Stimulated activated CD8-positive, alpha-beta memory T cell treated with anti-CD3 and anti-CD28 coated beads, Interleukin-15, amount 100 ng/mL, for 24 hours (primary cell): Measurements from ENCODE around the gene CRAT.
"Not testable (repeated sequence)": the region's sequence is repeated elsewhere in the genome, so short reads cannot be mapped to it uniquely, and the experiment has no call there.

Experiments used
- DNase-seq: peaks from one replicate; pipeline ENCODE4 v3.0.0-alpha.2; 2020; ENCODE audit warnings: low read depth

Gene CRAT

DNA sequence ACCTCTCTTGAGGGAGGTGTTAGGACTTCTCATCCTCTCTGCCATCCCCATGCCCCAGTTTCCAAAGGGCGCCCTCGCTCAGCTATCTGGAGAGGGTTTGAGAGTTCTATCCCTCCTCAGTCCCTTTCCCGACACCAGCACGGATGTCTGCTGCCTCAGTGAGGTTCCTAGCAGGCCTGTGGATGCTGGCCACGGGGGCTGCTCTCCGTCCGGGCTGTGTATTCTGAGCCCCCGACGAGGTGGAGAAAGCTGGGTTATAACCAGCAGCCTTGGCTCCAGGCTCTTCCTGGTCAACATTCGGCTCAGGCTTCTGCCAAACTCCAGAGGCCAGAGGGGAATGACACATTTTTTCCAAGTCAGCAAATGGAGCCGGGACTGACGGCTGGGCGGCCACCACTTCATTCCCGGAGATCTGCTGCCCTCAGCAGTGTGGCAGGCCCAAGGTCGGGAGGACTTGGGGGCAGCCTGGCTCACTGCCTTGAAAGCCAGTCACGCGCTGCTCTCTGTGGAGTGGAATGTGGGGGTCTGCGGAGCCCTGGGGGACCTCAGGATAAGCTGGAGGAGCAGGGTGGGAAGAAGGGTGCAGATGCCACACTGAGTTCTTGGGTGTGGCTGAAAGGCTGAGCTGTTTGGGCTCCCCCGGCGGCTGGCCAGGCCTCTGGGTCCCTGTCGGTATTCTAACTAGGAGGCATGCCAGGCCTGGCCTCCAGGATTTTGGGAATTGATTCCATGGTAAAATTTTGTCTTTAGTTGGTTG is 28.1 kb upstream of the CRAT start:
- no peak for DNase-seq

DNA sequence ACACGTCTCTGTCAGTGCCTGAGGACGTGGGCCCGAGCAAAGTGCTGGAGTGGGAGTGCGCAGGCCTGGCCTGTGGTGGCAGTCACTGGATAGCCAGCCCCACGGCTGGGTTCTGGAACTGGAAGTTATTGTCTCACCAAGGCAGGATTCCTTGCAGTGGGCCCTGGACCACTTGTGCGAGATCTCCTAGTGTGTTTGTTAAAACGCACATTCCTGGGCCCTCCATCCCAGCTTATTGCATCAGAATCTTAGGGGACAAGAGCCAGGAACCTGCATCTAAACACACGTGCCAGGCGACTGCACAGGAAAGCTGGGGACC is 27.5 kb upstream of the CRAT start:
- no peak for DNase-seq

DNA sequence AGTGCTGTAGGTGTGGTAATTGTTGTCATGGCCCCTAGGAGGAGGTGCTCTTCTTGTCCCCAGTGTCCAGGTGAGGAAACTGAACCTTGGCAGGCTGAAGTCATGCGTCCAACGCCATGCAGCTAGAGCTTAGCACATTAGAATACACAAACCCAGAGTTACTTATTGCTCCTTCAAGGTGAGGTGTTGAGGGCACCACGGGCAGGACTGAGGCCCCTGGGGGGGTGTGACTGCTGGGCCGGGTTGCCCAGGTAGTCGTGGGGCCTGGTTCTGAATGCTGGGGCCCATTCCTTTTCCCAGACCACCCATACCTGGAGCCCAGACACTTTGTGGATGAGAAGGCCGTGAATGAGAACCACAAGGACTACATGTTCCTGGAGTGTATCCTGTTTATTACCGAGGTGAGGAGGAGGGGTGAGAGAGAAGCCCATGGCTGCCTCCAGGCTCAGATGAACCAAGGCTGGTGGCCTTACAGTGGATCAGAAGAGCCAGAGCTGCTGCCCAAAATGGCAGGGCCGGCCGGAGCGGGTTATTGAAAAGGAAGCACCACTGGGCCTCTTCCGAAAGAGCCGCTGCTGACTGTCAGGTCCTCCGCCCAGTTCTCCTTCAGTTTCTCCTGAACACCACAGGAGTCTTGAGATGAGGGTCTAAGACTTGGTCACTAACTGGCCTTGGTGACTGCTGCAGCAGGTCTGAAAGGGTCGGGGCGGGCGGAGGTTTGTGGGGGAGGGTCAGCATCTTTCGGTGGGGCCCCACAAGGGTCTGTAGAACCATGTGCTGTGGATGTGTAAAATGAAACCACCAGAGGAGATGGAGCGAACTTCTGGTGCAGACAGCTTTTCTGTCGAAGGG is 26.9 kb upstream of the CRAT start:
- no peak for DNase-seq

DNA sequence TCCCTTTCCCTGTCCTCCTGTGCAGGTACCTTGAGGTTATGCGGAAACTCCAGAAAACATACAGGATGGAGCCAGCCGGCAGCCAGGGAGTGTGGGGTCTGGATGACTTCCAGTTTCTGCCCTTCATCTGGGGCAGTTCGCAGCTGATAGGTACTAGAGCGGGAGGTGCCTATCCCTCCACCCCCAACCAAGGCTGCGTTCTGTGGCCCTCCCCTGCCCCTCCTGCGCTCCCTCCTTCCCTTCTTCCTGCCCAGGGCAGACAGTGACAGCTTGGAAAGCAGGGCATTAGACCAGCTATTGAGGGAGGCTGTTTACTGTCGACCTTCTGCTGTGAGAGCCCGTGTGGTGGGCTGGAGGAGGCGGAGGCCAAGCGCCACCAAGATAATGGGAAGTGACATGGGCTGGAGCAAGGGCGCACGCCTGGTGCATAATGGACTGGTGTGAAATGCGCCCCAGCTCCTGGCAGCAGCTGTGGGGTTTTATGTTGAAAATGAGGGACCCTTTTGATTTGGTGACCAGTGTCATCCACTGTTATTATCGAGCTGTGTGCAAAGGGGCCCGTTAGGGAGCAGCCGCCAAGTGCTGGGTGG is 25.9 kb upstream of the CRAT start:
- no peak for DNase-seq

DNA sequence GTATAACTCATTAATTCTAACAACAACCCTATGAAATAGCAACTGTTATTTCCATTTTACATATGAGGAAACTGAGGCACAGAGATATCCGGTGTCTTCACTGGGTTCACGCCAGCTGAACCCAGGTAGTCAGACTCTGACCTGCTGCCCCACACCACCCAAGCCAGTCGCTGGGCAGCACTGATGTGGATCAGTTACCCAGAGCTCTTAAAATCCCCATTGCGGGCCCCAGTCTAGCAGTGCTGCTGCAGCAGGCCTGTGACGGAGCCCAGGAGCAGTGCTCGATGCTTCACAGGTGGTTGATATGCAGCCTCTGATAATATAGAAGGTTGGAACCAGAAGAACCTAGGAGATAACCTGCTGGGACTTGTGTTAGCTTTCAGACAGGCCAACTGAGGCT is 24.9 kb upstream of the CRAT start:
- no peak for DNase-seq

DNA sequence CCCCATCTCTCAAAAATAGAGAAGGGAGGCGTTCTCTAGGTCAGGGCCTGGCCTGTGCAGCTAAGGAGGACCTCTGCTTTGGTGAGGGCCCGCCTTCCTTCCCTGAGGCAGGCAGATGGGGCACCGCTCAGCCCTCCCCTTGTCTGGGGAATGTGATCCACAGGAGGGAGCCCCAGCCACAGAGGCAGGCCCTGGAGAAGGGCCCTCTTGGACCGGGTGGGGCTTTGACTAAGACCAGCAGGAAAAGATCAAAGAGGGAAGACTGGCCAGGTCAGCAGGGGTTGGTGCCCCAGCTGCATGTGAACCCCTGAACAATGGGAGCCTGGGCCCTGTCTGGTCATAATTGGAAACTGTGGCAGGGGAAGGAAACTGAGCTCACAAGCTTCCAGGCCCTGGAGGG is 22.5 kb upstream of the CRAT start:
- no peak for DNase-seq

DNA sequence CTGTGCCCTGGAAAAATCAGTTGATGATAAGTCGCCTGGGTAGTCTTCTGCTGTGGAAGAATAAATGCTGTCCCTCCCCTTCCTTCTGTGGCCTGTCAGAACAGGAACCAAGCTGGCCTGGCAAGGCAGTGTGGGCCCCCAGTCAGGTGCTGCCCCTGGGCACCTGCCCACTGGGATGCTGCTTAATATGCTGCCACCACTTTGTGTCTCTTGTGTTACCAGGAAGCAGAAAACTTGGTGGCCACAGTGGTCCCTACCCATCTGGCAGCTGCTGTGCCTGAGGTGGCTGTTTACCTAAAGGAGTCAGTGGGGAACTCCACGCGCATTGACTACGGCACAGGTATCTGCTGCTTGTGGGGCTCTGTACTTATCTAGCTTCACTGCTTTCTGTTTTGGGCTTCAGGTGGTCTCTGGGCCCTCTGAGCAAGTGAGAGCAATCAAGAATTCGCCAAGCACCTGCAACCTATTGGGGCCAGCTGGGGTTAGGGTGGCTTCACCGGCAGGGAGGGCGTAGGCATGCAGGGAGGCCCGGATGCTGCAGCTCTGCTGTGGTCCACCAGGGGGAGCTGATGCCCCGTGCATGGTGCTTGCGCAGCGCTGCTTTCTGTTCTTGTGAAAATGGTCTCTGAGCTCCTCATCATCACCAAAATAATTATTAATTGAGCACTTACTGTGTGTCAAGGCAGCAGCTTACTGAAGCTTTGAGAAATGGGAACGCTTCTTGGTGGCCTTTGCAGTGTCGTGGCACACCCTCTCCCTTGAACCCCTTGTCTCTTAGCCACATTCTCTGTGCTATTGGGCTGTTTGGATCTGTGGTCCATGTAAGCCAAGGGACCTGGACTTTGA is 20.9 kb upstream of the CRAT start:
- DNase-seq = peak; percentile 66

DNA sequence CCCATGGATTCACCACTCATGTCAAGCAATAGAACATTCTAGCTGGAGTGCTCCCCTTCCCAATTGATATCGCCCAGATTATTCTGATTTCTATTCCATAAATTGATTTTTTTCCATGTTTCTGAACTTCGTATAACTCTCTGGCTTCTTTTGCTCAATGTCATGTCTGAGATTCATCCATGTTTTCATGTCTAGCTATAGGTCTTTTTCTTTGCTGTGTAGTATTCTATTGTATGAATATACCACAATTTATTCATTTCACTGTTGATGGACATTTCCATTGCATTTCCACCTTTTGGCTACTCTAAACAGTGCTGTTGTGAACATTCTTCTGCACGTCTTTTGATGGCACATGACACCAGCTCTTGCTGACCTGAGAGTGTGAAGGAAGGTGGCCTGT is 20.2 kb upstream of the CRAT start:
- no peak for DNase-seq

DNA sequence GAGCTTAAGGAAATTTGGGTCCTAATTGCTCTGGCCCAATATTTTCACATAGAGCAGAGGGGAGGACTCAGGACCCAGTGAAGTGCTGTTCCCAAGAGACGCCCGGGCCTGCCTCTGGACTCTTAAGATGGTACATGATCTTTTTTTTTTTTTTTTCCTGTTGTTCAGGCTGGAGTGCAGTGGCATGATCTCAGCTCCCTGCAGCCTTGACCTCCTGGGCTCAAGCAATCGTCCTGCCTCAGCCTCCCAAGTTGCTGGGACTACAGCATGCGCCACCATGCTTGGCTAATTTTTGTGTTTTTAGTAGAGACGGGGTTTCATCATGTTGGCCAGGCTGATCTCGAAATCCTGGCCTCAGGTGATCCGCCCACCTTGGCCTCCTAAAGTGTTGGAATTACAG is 19.7 kb upstream of the CRAT start:
- DNase-seq = not testable (repeated sequence)

DNA sequence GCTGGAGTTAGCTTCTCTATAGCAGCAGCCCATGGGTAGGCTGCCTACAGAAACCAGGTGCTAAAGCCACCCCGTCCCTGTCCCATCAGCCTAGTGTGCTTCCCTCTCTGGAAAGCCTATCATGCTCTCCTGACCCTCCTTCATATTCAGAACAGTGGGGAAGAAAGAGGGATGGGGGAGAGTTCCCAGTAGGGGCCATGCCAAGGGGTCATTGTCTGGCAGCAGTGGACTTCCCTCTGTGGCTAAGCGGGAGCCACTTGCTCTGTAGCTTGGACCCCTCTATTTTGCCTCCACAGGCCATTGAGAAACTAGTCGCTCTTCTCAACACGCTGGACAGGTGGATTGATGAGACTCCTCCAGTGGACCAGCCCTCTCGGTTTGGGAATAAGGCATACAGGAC is 18.1 kb upstream of the CRAT start:
- no peak for DNase-seq

DNA sequence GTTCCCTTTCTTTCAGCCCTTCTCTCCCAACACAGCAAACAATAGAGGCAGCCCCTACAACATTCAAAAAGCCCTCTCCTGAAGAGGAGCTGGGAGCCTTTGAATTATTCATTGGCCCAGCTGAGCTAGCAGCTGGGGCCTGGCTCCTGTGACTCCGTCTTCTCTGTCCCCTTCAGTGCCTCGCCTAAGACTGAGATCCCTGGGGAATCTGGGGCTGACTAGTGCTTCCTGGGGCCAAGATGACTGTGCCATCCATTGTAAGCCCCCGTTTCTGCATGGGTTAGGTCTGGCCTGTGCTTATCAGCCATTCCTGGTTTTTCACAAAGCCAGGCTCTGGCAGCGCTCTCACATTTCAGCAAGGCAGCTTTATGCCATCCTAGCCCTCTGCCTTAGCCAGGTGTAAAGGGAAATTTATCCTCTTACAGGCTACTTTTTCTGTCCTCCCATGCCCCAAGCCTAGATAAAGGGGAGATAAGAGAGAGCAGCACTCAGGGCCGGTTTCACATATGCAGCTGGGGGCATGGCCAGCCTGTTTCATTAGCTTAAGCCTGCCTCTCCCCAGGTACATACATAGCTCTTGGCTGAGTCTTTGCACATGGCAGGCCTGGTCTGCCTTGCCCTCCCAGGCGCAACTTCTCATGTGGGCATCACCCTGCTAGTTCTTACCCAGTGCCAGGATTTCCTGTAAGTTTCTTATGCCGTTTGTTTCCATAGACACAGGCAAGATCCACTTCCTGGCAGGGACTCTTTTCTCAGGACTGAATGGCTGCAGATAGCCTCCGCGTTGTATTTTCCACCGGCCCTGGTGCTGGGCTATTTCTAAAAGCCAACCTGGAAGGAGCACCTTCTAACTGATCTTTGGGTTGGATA is 16.4 kb upstream of the CRAT start:
- DNase-seq = no peak

DNA sequence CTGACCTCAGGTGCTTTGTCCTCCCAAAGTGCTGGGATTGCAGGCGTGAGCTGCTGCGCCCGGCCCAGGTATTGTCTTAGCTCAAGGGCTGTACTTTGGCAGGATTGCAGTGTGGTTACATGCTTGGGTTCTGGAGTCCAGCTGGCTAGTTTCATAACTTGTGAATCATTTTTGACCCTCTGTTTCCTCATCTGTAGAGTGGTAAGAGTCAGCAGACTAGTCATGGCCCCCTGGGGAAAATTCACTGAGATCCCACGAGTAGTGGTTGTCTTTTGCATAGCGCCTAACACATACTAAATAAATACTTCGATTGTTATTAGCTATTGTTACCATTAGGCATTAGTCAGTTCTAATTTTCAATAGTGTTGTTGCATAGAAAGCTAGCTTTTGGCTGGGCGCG is 14.9 kb upstream of the CRAT start:
- DNase-seq = no peak

DNA sequence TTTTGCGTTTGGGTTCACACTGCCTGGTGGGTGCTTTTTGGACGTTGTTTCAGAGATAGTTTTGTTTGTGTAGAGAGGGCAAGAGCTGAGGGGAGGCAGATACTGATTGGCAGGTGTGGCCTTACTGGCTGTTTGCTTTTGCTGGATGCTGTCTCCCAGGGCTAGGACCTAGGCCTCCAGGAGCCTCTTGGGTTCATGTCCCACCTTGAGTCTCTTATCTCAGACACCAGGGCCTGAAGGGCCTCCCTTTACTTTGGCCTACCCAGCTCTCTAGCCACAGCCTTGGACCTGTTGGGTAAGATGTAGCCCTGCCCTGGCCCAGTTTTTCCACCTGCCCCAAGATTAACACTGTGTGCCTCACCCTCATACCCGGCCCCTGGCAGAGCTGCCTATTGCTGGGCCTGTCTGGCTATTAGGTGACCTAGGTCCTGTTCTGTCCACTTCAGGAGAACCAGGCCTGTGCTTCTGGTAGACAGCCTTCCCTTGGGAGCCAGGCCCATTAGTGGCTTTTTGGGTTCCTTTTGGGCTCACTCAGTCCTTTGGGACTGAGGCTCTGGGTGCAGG is 14.0 kb upstream of the CRAT start:
- DNase-seq = no peak

DNA sequence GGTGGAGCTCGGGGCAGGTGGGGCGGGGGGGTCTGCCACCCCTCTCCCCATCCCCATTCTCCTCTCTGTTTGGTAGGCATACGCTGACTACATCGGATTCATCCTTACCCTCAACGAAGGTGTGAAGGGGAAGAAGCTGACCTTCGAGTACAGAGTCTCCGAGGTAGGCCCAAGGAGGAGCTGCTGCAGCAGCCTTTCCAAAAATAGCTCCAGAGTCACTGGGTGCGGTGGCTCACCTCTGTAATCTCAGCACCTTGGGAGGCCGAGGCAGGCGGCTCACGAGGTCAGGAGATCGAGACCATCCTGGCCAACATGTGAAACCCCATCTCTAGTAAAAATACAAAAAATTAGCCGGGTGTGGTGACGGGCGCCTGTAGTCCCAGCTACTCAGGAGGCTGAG is 12.4 kb upstream of the CRAT start:
- not testable (repeated sequence) for DNase-seq

DNA sequence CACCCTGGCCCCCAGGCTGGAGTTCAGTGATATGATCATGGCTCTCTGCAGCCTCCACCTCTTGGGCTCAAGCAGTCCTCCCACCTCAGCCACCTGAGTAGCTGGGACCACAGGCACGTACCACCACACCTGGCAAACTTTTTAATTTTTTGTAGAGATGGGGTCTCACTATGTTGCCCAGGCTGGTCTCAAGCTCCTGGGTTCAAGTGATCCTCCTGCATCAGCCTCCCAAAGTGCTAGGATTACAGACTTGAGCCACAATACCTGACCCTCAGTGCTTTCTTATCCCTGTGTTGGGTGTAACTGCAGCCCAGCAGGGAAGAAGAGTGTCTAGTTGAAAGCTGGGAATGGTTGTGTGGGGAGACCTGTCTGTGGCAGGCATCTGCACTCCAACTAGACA is 11.5 kb upstream of the CRAT start:
- no peak for DNase-seq

DNA sequence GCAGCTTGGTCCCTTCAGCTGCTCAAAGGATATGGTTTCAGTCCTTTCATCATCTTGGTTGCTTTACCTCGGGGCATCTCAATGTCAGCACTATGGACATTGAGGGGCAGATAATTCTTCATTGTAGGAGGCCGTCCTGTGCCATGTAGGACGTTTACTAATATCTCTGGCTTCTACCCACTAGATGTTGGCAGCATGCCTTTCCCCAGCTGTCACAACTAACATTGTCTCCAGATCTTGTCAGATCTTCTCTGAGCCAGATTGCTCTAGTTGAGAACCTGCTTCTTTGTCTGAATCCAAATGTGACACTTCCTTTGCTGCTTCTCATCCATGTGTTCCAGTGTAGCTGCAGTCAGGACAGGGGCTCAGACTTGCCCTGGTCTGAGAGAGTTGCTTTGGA is 10.9 kb upstream of the CRAT start:
- DNase-seq = no peak

DNA sequence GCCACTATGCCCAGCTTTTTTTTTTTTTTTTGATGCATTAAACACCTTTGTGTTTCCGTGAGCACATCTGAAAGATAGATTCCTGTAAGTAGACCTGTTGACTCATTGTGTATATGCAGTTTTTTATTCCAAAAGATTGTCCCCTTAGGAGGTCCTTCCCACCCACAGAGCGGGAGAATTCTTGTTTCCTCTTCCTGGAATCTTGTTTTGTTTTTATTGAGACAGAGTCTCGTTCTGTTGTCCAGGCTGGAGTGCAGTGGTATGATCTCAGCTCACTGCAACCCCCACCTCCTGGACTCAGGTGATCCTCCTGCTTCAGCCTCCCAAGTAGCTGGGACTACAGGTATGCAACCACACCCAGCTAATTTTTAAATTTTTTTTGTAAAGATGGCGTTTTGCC is 8.2 kb upstream of the CRAT start:
- DNase-seq = no peak

DNA sequence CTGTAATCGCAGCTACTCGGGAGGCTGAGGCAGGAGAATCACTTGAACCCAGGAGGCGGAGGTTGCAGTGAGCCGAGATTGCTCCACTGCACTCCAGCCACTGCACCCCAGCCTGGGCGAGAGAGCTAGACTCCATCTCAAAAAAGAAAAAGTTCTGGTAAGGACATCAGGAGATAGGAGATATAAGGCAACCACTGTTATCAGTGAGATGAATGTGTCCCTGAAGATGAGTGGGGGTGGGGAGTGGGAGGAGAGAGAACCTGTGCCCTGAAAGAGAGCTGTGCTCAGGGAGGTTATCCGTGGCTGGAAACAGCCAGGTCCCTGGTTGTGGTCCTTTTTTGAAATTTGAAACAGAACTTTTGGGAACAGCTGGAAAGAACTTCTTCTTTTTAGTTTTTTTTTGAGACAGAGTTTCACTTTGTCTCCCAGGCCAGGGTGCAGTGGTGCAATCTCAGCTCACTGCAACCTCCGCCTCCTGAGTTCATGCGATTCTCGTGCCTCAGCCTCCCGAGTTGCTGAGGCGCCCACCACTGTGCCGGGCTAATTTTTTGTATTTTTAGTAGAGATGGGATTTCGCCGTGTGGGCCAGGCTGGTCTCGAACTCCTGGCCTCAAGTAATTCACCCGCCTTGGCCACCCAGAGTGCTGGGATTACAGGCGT is 3.2 kb upstream of the CRAT start:
- no peak for DNase-seq

DNA sequence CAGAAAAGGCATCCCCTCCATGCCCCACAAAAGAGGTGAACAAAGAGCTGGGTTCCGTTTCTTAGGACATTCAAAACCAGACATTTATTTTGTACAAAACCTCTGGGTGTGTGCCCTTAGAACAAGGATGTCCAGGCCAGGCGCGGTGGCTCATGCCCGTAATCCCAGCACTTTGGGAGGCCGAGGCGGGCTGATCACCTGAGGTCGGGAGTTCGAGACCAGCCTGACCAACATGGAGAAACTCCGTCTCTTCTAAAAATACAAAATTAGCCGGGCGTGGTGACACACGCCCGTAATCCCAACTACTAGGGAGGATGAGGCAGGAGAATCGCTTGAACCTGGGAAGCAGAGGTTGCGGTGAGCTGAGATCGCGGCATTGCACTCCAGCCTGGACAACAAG is 1.9 kb upstream of the CRAT start:
- DNase-seq = not testable (repeated sequence)

DNA sequence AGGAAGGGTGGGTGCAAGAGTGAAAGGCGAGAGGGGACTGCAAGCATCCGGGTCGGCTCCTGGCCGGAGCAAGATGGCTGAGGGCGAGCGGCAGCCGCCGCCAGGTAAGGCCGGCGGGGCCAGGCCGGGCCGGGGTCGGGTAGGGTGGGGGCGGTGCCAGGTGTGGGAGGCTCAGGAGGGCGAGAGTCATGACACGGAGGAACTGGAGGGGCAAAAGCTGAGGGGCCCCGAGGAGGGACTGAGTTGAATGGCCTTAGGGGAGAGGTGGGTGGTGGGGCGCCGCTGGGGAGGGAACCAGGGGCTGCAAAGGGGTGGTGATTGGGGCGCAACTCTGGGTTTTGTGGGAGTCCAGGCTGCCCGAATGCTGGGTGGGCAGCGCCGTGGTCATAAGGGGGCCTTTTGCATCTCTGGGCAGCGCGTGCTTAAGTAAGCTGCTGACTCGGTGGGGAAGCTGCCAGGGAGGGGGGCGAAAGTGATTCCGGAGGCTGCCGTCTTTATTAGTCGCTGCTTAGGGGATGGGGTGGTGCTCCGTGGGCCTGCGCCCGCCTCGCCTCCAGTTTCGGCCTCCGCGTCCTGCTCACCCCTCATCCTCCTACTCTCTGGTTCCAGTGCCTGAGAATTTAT is 1.0 kb upstream of the CRAT start:
- DNase-seq = no peak
